HCT116 (cell line): ENCODE results near the gene NBAS. TPM values are rescaled to one million over a fixed set of nuclear protein-coding genes. Genes with fewer than 3 reads are reported as not detected.

Experiments
- ATAC-seq: fragments of 200-7000 bp; cut with Tn5 transposase; 2 replicates; pipeline ENCODE4 v1.9.1; 2020; ENCODE audit warnings: mild to moderate bottlenecking, moderate library complexity
- BruUV-seq: library from RNA; stranded (reverse); fragments of 400-500 nt; replicated peaks from 2 replicates; lab custom pipeline; 2021; lab: Mats Ljungman, UMichigan
- CTCF ChIA-PET: fragments of 300-600 bp; sonication (Branson Sonifier 250); formaldehyde crosslinking; loops from one replicate; lab custom pipeline; 2021; ENCODE audit warnings: antibody characterized with exemption; lab: Charles Lee
- POLR2A ChIA-PET: fragments of 300-600, 350-600 bp; sonication (Branson Sonifier 250); formaldehyde crosslinking; loops from one replicate; lab custom pipeline; 2021; ENCODE audit warnings: antibody characterized with exemption; lab: Charles Lee
- RAD21 ChIA-PET, 2 experiments: fragments of 300-600 bp; sonication (Branson Sonifier 250); formaldehyde crosslinking; loops; one replicate each; lab custom pipeline; 2023; ENCODE audit warnings: low total read pairs in 2 of 2; ENCODE audit not compliant: uncharacterized antibody in 2 of 2, unreplicated experiment in 2 of 2, low non-redundant PET in 1 of 2; lab: Charles Lee
- DNase-seq: peaks from one replicate; pipeline ENCODE4 v3.0.0-alpha.2; 2010; ENCODE audit warnings: low read depth, low spot score
- H2AFZ ChIP-seq: fragments of 200-600 bp; shearing (Covaris generic), sonication (generic); 2 replicates; pipeline ENCODE4 v1.6.1; 2017; ENCODE audit warnings: low read depth, mixed run types, mixed read lengths, antibody characterized with exemption, low read length; ENCODE audit not compliant: poor library complexity, severe bottlenecking
- H3K27ac ChIP-seq: 2 replicates; pipeline ENCODE4 v1.5.1; 2012; ENCODE audit warnings: low read depth, low read length
- H3K27me3 ChIP-seq: fragments of 200-600 bp; sonication (generic); 2 replicates; pipeline ENCODE4 v1.6.1; 2016; ENCODE audit warnings: mixed run types, low read length, mixed read lengths; ENCODE audit not compliant: insufficient read depth
- H3K36me3 ChIP-seq, 2 experiments: fragments of 200-500 bp in 1 of 2; fragments of 200-600 bp in 1 of 2; sonication (Bioruptor generic) in 1 of 2; sonication (generic) in 1 of 2; 2 replicates each; pipeline versions ENCODE4 v1.5.1 to v1.6.1; 2014 to 2016; ENCODE audit warnings: low read length in 2 of 2, inconsistent platforms in 1 of 2, mixed read lengths in 1 of 2, mixed run types in 1 of 2; ENCODE audit not compliant: insufficient read depth in 2 of 2, control insufficient read depth in 1 of 2
- H3K4me1 ChIP-seq, 2 experiments: fragments of 200-600 bp in 1 of 2; sonication (generic) in 1 of 2; 2 replicates each; pipeline versions ENCODE4 v1.5.1 to v1.6.1; 2012 to 2017; ENCODE audit warnings: low read length in 2 of 2, inconsistent platforms in 1 of 2, mild to moderate bottlenecking in 1 of 2, mixed read lengths in 1 of 2, mixed run types in 1 of 2, moderate library complexity in 1 of 2; ENCODE audit not compliant: insufficient read depth in 2 of 2, control insufficient read depth in 1 of 2
- H3K4me2 ChIP-seq: fragments of 200-600 bp; sonication (generic); 2 replicates; pipeline ENCODE4 v1.6.1; 2017; ENCODE audit warnings: mixed run types, low read length, mixed read lengths
- H3K4me3 ChIP-seq, 2 experiments: fragments of 200-600 bp in 1 of 2; sonication (generic) in 1 of 2; replicated peaks in 1 of 2; 2 replicates each; pipeline ENCODE4 v1.5.1; 2011 to 2016; ENCODE audit warnings: low read length in 2 of 2, control low read depth in 1 of 2, low read depth in 1 of 2, mild to moderate bottlenecking in 1 of 2, mixed read lengths in 1 of 2, mixed run types in 1 of 2
- H3K79me2 ChIP-seq: fragments of 200-600 bp; sonication (generic); 2 replicates; pipeline ENCODE4 v1.6.1; 2017; ENCODE audit warnings: mild to moderate bottlenecking, mixed run types, low read length, moderate library complexity, mixed read lengths; ENCODE audit not compliant: insufficient read depth
- H3K9ac ChIP-seq: fragments of 200-600 bp; sonication (generic); 2 replicates; pipeline ENCODE4 v1.6.1; 2016; ENCODE audit warnings: low read length, mixed read lengths
- H3K9me2 ChIP-seq: fragments of 200-600 bp; sonication (generic), shearing (Covaris generic); 2 replicates; pipeline ENCODE4 v1.6.1; 2017; ENCODE audit warnings: mixed run types, mild to moderate bottlenecking, moderate library complexity; ENCODE audit not compliant: insufficient read depth
- H3K9me3 ChIP-seq, 2 experiments: fragments of 200-500 bp in 1 of 2; fragments of 200-600 bp in 1 of 2; sonication (Bioruptor generic) in 1 of 2; sonication (generic) in 1 of 2; 2 replicates each; pipeline ENCODE4 v1.6.1; 2014 to 2017; ENCODE audit warnings: low read length in 2 of 2, mixed read lengths in 2 of 2, inconsistent platforms in 1 of 2, low read depth in 1 of 2, mild to moderate bottlenecking in 1 of 2, mixed run types in 1 of 2, moderate library complexity in 1 of 2; ENCODE audit not compliant: control insufficient read depth in 1 of 2, insufficient read depth in 1 of 2
- H4K20me1 ChIP-seq: fragments of 200-600 bp; sonication (generic), shearing (Covaris generic); 2 replicates; pipeline ENCODE4 v1.6.1; 2017; ENCODE audit warnings: mixed run types, mild to moderate bottlenecking, moderate library complexity; ENCODE audit not compliant: insufficient read depth
- CEBPB ChIP-seq: IDR thresholded peaks from 2 replicates; pipeline ENCODE4 v1.6.1; 2012; ENCODE audit warnings: low read depth
- FOSL1 ChIP-seq: IDR thresholded peaks from 2 replicates; pipeline ENCODE4 v1.6.1; 2012; ENCODE audit warnings: low read depth
- MAX ChIP-seq: IDR thresholded peaks from 2 replicates; pipeline ENCODE4 v1.6.1; 2012
- ZFX ChIP-seq: fragments of 450-650 bp; IDR thresholded peaks from 2 replicates; pipeline ENCODE4 v1.6.1; 2017
- intact Hi-C: fragments of 100-400 bp; cut with micrococcal nuclease; formaldehyde crosslinking; loops from 2 replicates; pipeline ENCODE4 v1.10.0; 2022
- total RNA-seq: library from RNA; stranded (reverse); gene quantifications from one replicate; pipeline ENCODE4 v1.2.1, GENCODE V29; 2021; ENCODE audit not compliant: unreplicated experiment

Gene NBAS
- total RNA-seq, 1 experiment from 2014 or later, result 32.8 TPM

DNA sequence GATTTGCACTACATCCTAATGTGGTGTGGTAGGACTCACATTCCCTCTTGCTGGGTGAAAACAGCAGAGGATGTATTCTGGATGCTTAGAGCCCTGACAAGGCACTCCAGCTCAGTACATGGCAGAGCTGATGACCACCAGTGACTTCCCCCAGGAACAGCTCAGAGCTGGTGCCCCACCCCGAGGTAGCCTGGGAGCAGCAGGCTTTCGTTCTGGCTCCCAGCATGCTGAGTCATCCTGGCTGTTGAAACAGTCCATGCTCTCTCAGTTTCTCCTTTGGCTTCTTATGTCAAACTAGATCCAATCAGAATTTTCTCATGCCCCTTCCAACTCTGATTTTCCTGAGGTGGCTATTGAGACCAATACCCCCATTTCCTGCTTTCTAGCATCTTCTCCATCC, 438.2 kb downstream of the NBAS start:
- ChIA-PET RAD21 (no interaction called here), CTCF (no interaction called here), POLR2A (no interaction called here)
- Histone ChIP-seq H3K4me3 (no peak overlapping the region), H3K4me1 (peaks cover 0 to 4% of the 10 kb centered on the region in 2 experiments; a peak in 1 of 4 replicates), H3K79me2 (no peaks in the 10 kb centered on the region), H3K27ac (no peak overlapping the region), H3K36me3 (no peaks in the 10 kb centered on the region), H3K27me3 (no peaks in the 10 kb centered on the region), H3K4me2 (no peak overlapping the region), H3K9me2 (no peaks in the 10 kb centered on the region), H4K20me1 (no peaks in the 10 kb centered on the region), H3K9me3 (no peaks in the 10 kb centered on the region), H2AFZ (no peak overlapping the region), H3K9ac (no peak overlapping the region)
- DNase-seq (no peak), ATAC-seq (no peak)
- TF ChIP-seq FOSL1 (no peak), MAX (no peak)
- BruUV-seq, result no TSS peak
- intact Hi-C loops, result no loop called here

- Histone ChIP-seq H3K27me3 (no peaks in the 10 kb centered on the region), H4K20me1 (no peaks in the 10 kb centered on the region), H3K79me2 (no peaks in the 10 kb centered on the region)
- RAD21 ChIA-PET, result no interaction called here
- no peak for TF ChIP-seq CEBPB
- no peak for TF ChIP-seq ZFX
- TF ChIP-seq MAX, result no peak
- TF ChIP-seq, all 23 proteins: peak for 0
- intact Hi-C loops, result no loop called here
- Histone ChIP-seq H2AFZ (no peak overlapping the region), H3K9me3 (no peaks in the 10 kb centered on the region), H3K27ac (no peak overlapping the region), H3K4me2 (no peak overlapping the region), H3K9me2 (no peaks in the 10 kb centered on the region), H3K4me3 (no peak overlapping the region), H3K36me3 (no peaks in the 10 kb centered on the region), H3K4me1 (peaks cover 0 to 4% of the 10 kb centered on the region in 2 experiments; a peak in 1 of 4 replicates), H3K9ac (no peak overlapping the region)
- ChIA-PET CTCF (no interaction called here), POLR2A (no interaction called here)
- no TSS peak for BruUV-seq
- DNase-seq (no peak), ATAC-seq (no peak)
Observed at GRCh38 chr2:15120631-15121030, 440.5 kb downstream of the NBAS start.
